Dendritic cell treated with granulocyte-macrophage colony-stimulating factor and Interleukin-4, amounts not matched to agents 40 ng/mL and 50 ng/mL, for 4 days (primary cell): Measurements from ENCODE around the gene ADAM19.
"Not testable (repeated sequence)": the region's sequence is repeated elsewhere in the genome, so short reads cannot be mapped to it uniquely, and the experiment has no call there.

Source experiments
- H3K27ac Mint-ChIP-seq: one replicate; pipeline ENCODE4 v1.8.0; 2022; ENCODE audit warnings: mild to moderate bottlenecking, mixed read lengths
- H3K27me3 Mint-ChIP-seq: one replicate; pipeline ENCODE4 v1.8.0; 2022; ENCODE audit warnings: mild to moderate bottlenecking, mixed read lengths
- H3K36me3 Mint-ChIP-seq: one replicate; pipeline ENCODE4 v1.8.0; 2022; ENCODE audit warnings: low read depth, mixed read lengths
- H3K4me1 Mint-ChIP-seq: one replicate; pipeline ENCODE4 v1.8.0; 2022; ENCODE audit warnings: low read depth, mixed read lengths
- H3K4me3 Mint-ChIP-seq: one replicate; pipeline ENCODE4 v1.8.0; 2022; ENCODE audit warnings: mild to moderate bottlenecking, moderate library complexity, mixed read lengths
- H3K9me3 Mint-ChIP-seq: one replicate; pipeline ENCODE4 v1.8.0; 2022; ENCODE audit warnings: mixed read lengths
- intact Hi-C: fragments of 100-400 bp; cut with micrococcal nuclease; formaldehyde crosslinking; loops from one replicate; pipeline ENCODE4 v1.15.0; 2022

ADAM19 gene

GRCh38 chr5:157502143-157502647 is 73.4 kb downstream of the ADAM19 start:
- Mint-ChIP-seq H3K36me3 (peaks cover 97% of the 10 kb centered on the region), H3K9me3 (no peaks in the 10 kb centered on the region), H3K27ac (peak overlapping the region; percentile 81), H3K27me3 (peaks cover 1% of the 10 kb centered on the region), H3K4me1 (peaks cover 63% of the 10 kb centered on the region), H3K4me3 (no peak overlapping the region)
- intact Hi-C loops = loop anchor here (1.0 to 10.0 kb wide), 2 partner anchors 8 to 63 kb away; no protein-coding TSS in a partner anchor

- Mint-ChIP-seq H3K4me3 (no peak overlapping the region), H3K9me3 (no peaks in the 10 kb centered on the region), H3K27ac (no peak overlapping the region), H3K27me3 (no peaks in the 10 kb centered on the region), H3K36me3 (peaks cover 88% of the 10 kb centered on the region), H3K4me1 (peaks cover 44% of the 10 kb centered on the region)
- intact Hi-C loops = no loop called here
These were observed 77.5 kb downstream of the ADAM19 start for GRCh38 chr5:157497875-157498611.

GRCh38 chr5:157496864-157497263 is 78.7 kb downstream of the ADAM19 start:
- H3K4me3 Mint-ChIP-seq = no peak overlapping the region
- intact Hi-C loops = no loop called here
- H3K36me3 Mint-ChIP-seq = peaks cover 88% of the 10 kb centered on the region
- H3K4me1 Mint-ChIP-seq = peaks cover 32% of the 10 kb centered on the region
- no peak overlapping the region for H3K27ac Mint-ChIP-seq
- no peaks in the 10 kb centered on the region for H3K27me3 Mint-ChIP-seq
- no peaks in the 10 kb centered on the region for H3K9me3 Mint-ChIP-seq

- Mint-ChIP-seq H3K4me3 (no peak overlapping the region), H3K4me1 (peaks cover 15% of the 10 kb centered on the region), H3K27me3 (no peaks in the 10 kb centered on the region), H3K27ac (peak overlapping the region; percentile 47), H3K9me3 (no peaks in the 10 kb centered on the region), H3K36me3 (peaks cover 88% of the 10 kb centered on the region)
- intact Hi-C loops = loop anchor here (1.0 kb wide), 1 partner anchor 8 kb away; no protein-coding TSS in a partner anchor
These were observed 81.3 kb downstream of the ADAM19 start for GRCh38 chr5:157494178-157494832.

GRCh38 chr5:157492886-157493285 is 82.7 kb downstream of the ADAM19 start:
- Mint-ChIP-seq H3K36me3 (peaks cover 91% of the 10 kb centered on the region), H3K27ac (peak overlapping the region; percentile 47), H3K4me1 (peaks cover 17% of the 10 kb centered on the region), H3K27me3 (no peaks in the 10 kb centered on the region), H3K9me3 (no peaks in the 10 kb centered on the region), H3K4me3 (no peak overlapping the region)
- intact Hi-C loops = no loop called here

- H3K9me3 Mint-ChIP-seq = no peaks in the 10 kb centered on the region
- no peaks in the 10 kb centered on the region for H3K27me3 Mint-ChIP-seq
- H3K27ac Mint-ChIP-seq = no peak overlapping the region
- intact Hi-C loops = no loop called here
- H3K4me3 Mint-ChIP-seq = no peak overlapping the region
- H3K4me1 Mint-ChIP-seq = peaks cover 28% of the 10 kb centered on the region
- H3K36me3 Mint-ChIP-seq = peaks cover 91% of the 10 kb centered on the region
These were observed 84.0 kb downstream of the ADAM19 start for GRCh38 chr5:157491471-157491995.

GRCh38 chr5:157487358-157487757 is 88.2 kb downstream of the ADAM19 start:
- Mint-ChIP-seq H3K36me3 (peaks cover 100% of the 10 kb centered on the region), H3K27ac (no peak overlapping the region), H3K4me3 (no peak overlapping the region), H3K9me3 (no peaks in the 10 kb centered on the region), H3K4me1 (peaks cover 24% of the 10 kb centered on the region), H3K27me3 (no peaks in the 10 kb centered on the region)
- intact Hi-C loops = no loop called here

- H3K9me3 Mint-ChIP-seq = no peaks in the 10 kb centered on the region
- peaks cover 100% of the 10 kb centered on the region for H3K36me3 Mint-ChIP-seq
- H3K27ac Mint-ChIP-seq = no peak overlapping the region
- intact Hi-C loops = no loop called here
- H3K27me3 Mint-ChIP-seq = no peaks in the 10 kb centered on the region
- H3K4me3 Mint-ChIP-seq = no peak overlapping the region
- peaks cover 24% of the 10 kb centered on the region for H3K4me1 Mint-ChIP-seq
These were observed 88.7 kb downstream of the ADAM19 start for GRCh38 chr5:157486861-157487260.

- Mint-ChIP-seq H3K27ac (no peak overlapping the region), H3K4me3 (no peak overlapping the region), H3K9me3 (no peaks in the 10 kb centered on the region), H3K27me3 (no peaks in the 10 kb centered on the region), H3K4me1 (peaks cover 24% of the 10 kb centered on the region), H3K36me3 (peaks cover 100% of the 10 kb centered on the region)
- intact Hi-C loops = no loop called here
These were observed 89.3 kb downstream of the ADAM19 start for GRCh38 chr5:157486221-157486681.

GRCh38 chr5:157485811-157486210 is 89.8 kb downstream of the ADAM19 start:
- Mint-ChIP-seq H3K27me3 (no peaks in the 10 kb centered on the region), H3K9me3 (no peaks in the 10 kb centered on the region), H3K4me1 (peaks cover 24% of the 10 kb centered on the region), H3K27ac (no peak overlapping the region), H3K36me3 (peaks cover 100% of the 10 kb centered on the region), H3K4me3 (no peak overlapping the region)
- intact Hi-C loops = no loop called here

GRCh38 chr5:157485340-157485739 is 90.2 kb downstream of the ADAM19 start:
- Mint-ChIP-seq H3K4me1 (peaks cover 24% of the 10 kb centered on the region), H3K27me3 (no peaks in the 10 kb centered on the region), H3K4me3 (no peak overlapping the region), H3K36me3 (peaks cover 100% of the 10 kb centered on the region), H3K27ac (no peak overlapping the region), H3K9me3 (no peaks in the 10 kb centered on the region)
- intact Hi-C loops = no loop called here

GRCh38 chr5:157484768-157485167 is 90.8 kb downstream of the ADAM19 start:
- Mint-ChIP-seq H3K4me1 (peaks cover 24% of the 10 kb centered on the region), H3K9me3 (no peaks in the 10 kb centered on the region), H3K27me3 (no peaks in the 10 kb centered on the region), H3K4me3 (no peak overlapping the region), H3K27ac (no peak overlapping the region), H3K36me3 (peaks cover 100% of the 10 kb centered on the region)
- intact Hi-C loops = no loop called here

GRCh38 chr5:157482702-157483101 is 92.9 kb downstream of the ADAM19 start:
- intact Hi-C loops, H3K27ac Mint-ChIP-seq, H3K9me3 Mint-ChIP-seq, H3K27me3 Mint-ChIP-seq, H3K4me3 Mint-ChIP-seq: not testable (repeated sequence)
- peaks cover 21% of the 10 kb centered on the region for H3K4me1 Mint-ChIP-seq
- peaks cover 100% of the 10 kb centered on the region for H3K36me3 Mint-ChIP-seq

- Mint-ChIP-seq H3K9me3 (no peaks in the 10 kb centered on the region), H3K27ac (no peak overlapping the region), H3K27me3 (no peaks in the 10 kb centered on the region), H3K4me3 (no peak overlapping the region), H3K36me3 (peaks cover 100% of the 10 kb centered on the region), H3K4me1 (peaks cover 12% of the 10 kb centered on the region)
- intact Hi-C loops = no loop called here
These were observed 93.9 kb downstream of the ADAM19 start for GRCh38 chr5:157481666-157482065.
